AG09309 (cell line): Measurements from ENCODE around the gene MAP3K20.

Experiments
- DNase-seq: peaks from one replicate; pipeline ENCODE4 v3.0.0-alpha.2; 2010; ENCODE audit warnings: low read depth
- H3K4me3 ChIP-seq: 2 replicates; pipeline ENCODE4 v1.5.1; 2011; ENCODE audit warnings: mild to moderate bottlenecking, low read depth, low read length, moderate library complexity; ENCODE audit not compliant: control insufficient read depth
- TF ChIP-seq, protein P1 (sequence below): IDR thresholded peaks from 2 replicates; pipeline ENCODE4 v1.5.1; 2011; ENCODE audit warnings: mild to moderate bottlenecking, low read depth, low read length, inconsistent platforms; ENCODE audit not compliant: insufficient read depth, control insufficient read depth; ENCODE audit errors: missing control alignments

Gene MAP3K20

DNA sequence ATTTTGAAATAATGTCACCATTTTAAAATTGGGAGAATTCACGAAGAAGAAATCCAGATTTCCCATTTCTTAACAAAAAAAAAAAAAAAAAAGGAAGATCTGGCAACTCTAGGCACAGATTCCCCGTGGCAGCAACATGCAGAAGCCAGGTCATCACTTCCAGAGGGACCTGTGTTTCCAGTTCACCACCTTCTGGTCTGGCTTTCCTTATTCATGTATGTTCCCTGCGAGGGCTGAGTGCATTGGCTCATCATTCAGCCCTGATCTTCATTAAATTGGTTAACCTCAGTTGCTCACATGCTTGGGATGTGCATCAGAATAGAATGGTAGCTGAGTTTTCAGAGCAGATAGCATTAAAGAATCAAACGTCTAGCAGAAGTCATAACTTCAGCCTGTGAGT lies 25.0 kb upstream of the MAP3K20 start:
- TF ChIP-seq, protein P1, sequence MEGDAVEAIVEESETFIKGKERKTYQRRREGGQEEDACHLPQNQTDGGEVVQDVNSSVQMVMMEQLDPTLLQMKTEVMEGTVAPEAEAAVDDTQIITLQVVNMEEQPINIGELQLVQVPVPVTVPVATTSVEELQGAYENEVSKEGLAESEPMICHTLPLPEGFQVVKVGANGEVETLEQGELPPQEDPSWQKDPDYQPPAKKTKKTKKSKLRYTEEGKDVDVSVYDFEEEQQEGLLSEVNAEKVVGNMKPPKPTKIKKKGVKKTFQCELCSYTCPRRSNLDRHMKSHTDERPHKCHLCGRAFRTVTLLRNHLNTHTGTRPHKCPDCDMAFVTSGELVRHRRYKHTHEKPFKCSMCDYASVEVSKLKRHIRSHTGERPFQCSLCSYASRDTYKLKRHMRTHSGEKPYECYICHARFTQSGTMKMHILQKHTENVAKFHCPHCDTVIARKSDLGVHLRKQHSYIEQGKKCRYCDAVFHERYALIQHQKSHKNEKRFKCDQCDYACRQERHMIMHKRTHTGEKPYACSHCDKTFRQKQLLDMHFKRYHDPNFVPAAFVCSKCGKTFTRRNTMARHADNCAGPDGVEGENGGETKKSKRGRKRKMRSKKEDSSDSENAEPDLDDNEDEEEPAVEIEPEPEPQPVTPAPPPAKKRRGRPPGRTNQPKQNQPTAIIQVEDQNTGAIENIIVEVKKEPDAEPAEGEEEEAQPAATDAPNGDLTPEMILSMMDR: no peak
- H3K4me3 ChIP-seq: no peak overlapping the region
- DNase-seq: no peak

DNA sequence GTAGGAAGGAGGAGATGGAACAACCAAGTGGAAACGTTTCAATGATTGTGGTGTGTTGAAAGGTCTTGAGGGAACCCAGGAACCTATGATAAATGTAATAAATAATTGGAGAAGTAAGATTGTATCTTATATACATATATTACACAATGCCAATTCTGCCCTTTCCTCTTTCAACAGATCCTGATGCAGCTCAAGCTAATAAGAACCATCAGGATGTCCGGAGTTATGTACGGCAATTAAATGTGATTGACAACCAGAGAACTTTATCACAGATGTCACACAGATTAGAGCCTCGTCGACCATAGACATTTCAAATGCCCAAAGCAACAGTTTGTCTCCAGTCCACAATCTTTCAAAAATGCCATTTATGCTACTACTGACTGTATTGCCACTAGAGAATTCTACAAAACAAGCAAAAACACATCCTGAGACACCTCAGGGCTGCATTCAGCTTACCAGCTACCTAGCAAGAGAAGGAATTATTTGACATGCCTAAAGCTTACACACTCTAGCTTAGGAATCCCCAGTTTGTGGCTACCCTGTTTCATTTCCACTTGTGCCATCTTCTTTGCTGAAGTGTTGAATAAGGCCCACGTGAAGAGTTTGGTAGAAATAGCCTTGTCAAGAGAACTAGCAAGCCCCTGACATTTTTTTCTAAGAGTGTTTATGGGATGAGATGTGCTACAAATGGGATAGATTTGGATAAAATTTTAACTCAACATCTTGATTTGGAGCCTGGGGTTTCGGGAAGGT lies 24.0 kb upstream of the MAP3K20 start:
- no peak for DNase-seq
- TF ChIP-seq, protein P1: no peak
- H3K4me3 ChIP-seq: no peak overlapping the region

DNA sequence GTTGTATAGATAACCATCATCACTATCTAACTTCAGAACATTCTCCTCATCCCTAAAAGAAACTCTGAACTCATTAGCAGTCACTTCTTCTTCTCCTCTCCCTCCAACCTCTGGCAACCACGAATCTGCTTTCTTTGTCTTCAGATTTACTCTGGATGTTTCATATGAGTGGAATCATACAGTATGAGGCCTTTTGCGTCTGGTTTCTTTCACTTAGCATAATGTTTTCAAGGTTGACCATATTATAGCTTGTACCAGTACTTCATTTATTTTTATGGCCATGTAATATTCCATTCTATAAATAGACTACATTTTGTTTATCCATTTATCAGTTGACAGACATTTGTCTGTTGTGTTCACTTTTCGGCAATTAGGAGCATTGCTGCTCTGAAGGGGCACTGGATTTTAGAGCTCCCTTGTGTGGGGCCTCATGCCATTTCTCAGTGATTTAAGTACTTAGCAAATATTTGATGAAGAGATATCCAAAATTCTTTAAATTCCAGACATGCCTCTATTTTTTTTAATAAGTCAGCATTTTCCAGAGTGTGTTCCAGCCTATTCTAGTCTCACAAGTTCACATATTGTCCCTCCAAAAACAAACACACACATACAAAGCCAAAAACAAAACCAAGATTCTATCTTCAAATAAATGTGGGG lies 22.5 kb upstream of the MAP3K20 start:
- TF ChIP-seq, protein P1: no peak
- DNase-seq: no peak
- H3K4me3 ChIP-seq: no peak overlapping the region

DNA sequence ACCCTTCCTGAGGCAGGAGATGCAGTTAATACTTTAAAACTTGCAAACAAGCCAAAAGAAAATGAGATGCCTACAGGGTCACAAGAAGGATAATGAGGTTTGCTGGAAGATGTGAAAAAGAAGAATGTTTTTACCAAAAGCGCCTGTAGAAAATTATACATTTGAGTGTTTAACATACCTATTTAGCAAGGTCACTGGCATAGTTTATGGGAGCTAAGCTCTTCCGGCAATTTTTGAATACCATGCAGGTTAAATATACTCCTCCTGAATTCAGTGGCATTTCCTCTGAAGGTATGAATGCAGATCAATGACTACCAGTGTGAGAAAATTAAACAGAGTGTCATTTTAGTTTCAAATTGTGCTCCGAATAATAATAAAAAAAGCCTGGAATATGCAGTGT lies 21.2 kb upstream of the MAP3K20 start:
- DNase-seq: no peak
- H3K4me3 ChIP-seq: no peak overlapping the region
- TF ChIP-seq, protein P1: no peak

DNA sequence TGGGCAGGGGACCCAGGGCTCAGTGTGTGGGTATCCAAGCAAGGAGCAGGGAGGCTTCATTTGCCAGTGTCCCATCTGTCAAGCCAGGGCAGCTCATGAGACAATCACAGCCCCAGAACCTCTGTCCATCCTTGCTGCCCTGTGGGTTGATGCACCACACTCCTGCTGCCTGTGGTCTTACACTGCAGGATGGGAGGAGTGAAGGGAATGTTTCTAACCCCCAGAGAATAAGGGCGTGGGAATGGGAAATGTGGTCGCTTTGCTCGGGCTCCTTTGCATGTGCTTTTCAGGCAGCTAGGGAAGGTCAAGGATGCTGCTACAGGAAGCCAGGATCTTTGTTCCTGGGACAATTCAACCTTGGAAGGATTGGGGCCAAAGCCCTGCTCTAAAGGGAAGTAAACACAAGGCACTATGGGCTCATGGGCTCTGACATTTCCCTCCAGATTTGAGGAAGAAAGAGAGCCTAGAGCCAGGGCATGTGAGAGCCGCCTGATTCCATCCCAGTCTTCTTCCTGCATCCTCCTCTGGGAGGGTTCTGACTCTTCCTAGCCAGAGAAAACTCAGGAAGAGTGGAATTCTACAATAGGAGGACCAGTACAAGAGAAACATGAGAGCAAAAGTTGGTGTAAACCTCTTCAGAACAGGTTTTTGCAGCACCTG lies 18.8 kb upstream of the MAP3K20 start:
- DNase-seq: no peak
- TF ChIP-seq, protein P1: no peak
- no peak overlapping the region for H3K4me3 ChIP-seq

DNA sequence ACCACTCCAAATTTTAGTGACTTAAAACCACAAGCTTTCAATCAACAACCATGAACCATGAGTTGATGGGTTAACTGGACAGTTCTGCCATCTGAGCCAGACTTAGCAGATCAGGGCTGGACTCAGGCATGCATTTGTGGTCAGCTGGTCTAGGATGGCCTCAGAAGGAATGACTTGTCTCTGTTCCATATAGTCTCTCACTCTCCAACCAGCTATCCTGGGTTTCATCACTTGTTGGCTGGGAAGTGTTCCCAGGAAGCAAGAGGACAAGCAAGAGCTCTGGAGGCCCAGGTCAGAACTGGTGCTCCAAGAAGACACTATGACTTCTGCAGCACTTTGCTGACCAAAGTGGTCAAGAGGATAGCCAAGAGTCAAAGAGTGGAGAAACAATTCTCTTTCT lies 17.5 kb upstream of the MAP3K20 start:
- TF ChIP-seq, protein P1: no peak
- H3K4me3 ChIP-seq: no peak overlapping the region
- no peak for DNase-seq
